Activated CD8-positive, alpha-beta memory T cell treated with anti-CD3 and anti-CD28 coated beads for 36 hours (primary cell): ENCODE results near the gene TSR2. TPM values are rescaled to one million over a fixed set of nuclear protein-coding genes. Genes with fewer than 3 reads are reported as not detected.

Source experiments
- CTCF ChIA-PET: fragments of 350-600 bp; sonication (Branson Sonifier 250); formaldehyde crosslinking; loops from one replicate; lab custom pipeline; 2021; ENCODE audit warnings: antibody characterized with exemption; lab: Charles Lee
- POLR2A ChIA-PET: fragments of 350-600 bp; sonication (Branson Sonifier 250); formaldehyde crosslinking; loops from one replicate; lab custom pipeline; 2021; ENCODE audit warnings: antibody characterized with exemption; lab: Charles Lee
- total RNA-seq, 2 experiments: library from RNA; stranded (reverse); gene quantifications; one replicate each; pipeline ENCODE4 v1.2.3, GENCODE V29; 2021

The TSR2 gene
- total RNA-seq, result 10 to 100 TPM; 48.5 to 52.4 TPM

GRCh38 chrX:54439960-54440871 lies at the start of gene TSR2:
Gene TSR2, plus strand, starts transcription at chrX:54440404. Its CDS starts 18 bp downstream, at chrX:54440422.
- ChIA-PET CTCF (no interaction called here), POLR2A (interaction anchor here (0.5 to 0.6 kb wide), 2 partner anchors 30 to 659 kb away, joined by 3 read pairs; no protein-coding TSS in a partner anchor)

GRCh38 chrX:54397113-54397512 lies 43.1 kb upstream of the TSR2 start:
- CTCF ChIA-PET, result no interaction called here
- POLR2A ChIA-PET, result no interaction called here

- ChIA-PET CTCF (no interaction called here), POLR2A (interaction anchor here (0.5 kb wide), 1 partner anchor 93 kb away, joined by 3 read pairs; no protein-coding TSS in a partner anchor)
Measured at GRCh38 chrX:54407266-54407665, 32.9 kb upstream of the TSR2 start.

GRCh38 chrX:54411732-54412131 lies 28.5 kb upstream of the TSR2 start:
- POLR2A ChIA-PET, result no interaction called here
- CTCF ChIA-PET, result no interaction called here

GRCh38 chrX:54413753-54414152 lies 26.5 kb upstream of the TSR2 start:
- ChIA-PET POLR2A (no interaction called here), CTCF (no interaction called here)

- ChIA-PET POLR2A (no interaction called here), CTCF (no interaction called here)
Measured at GRCh38 chrX:54415534-54416350, 24.5 kb upstream of the TSR2 start.

GRCh38 chrX:54416965-54417364 lies 23.2 kb upstream of the TSR2 start:
- ChIA-PET CTCF (no interaction called here), POLR2A (no interaction called here)

- CTCF ChIA-PET, result no interaction called here
- POLR2A ChIA-PET, result no interaction called here
Measured at GRCh38 chrX:54419559-54420302, 20.5 kb upstream of the TSR2 start.

- ChIA-PET CTCF (no interaction called here), POLR2A (no interaction called here)
Measured at GRCh38 chrX:54422168-54422567, 18.0 kb upstream of the TSR2 start.

GRCh38 chrX:54423161-54423888 lies 16.9 kb upstream of the TSR2 start:
- CTCF ChIA-PET, result interaction anchor here (1.2 kb wide), 1 partner anchor 13 kb away, joined by 3 read pairs; no protein-coding TSS in a partner anchor

GRCh38 chrX:54427837-54428424 lies 12.3 kb upstream of the TSR2 start:
- POLR2A ChIA-PET, result no interaction called here
- CTCF ChIA-PET, result no interaction called here

More at GRCh38 chrX:54423161-54423888, 16.9 kb upstream of the TSR2 start:
- POLR2A ChIA-PET, result no interaction called here

- ChIA-PET CTCF (no interaction called here), POLR2A (no interaction called here)
Measured at GRCh38 chrX:54430519-54430918, 9.7 kb upstream of the TSR2 start.

- ChIA-PET POLR2A (no interaction called here), CTCF (no interaction called here)
Measured at GRCh38 chrX:54435121-54435520, 5.1 kb upstream of the TSR2 start.

- CTCF ChIA-PET, result interaction anchor here (0.6 kb wide), 1 partner anchor 47 kb away, joined by 3 read pairs; no protein-coding TSS in a partner anchor
Measured at GRCh38 chrX:54442790-54443189, 2.6 kb downstream of the TSR2 start.

GRCh38 chrX:54444752-54445151 lies 4.5 kb downstream of the TSR2 start:
- CTCF ChIA-PET, result no interaction called here
- POLR2A ChIA-PET, result no interaction called here

More at GRCh38 chrX:54442790-54443189, 2.6 kb downstream of the TSR2 start:
- POLR2A ChIA-PET, result no interaction called here

GRCh38 chrX:54446084-54446483 lies 5.9 kb downstream of the TSR2 start:
- CTCF ChIA-PET, result no interaction called here
- POLR2A ChIA-PET, result interaction anchor here (0.6 kb wide), 1 partner anchor 455 kb away, joined by 12 read pairs; no protein-coding TSS in a partner anchor

- ChIA-PET POLR2A (no interaction called here), CTCF (interaction anchor here (0.6 kb wide), 1 partner anchor 32 kb away, joined by 3 read pairs; no protein-coding TSS in a partner anchor)
Measured at GRCh38 chrX:54447461-54447860, 7.3 kb downstream of the TSR2 start.

- ChIA-PET CTCF (no interaction called here), POLR2A (interaction anchor here (0.5 kb wide), 1 partner anchor 111 kb away, joined by 3 read pairs; no protein-coding TSS in a partner anchor)
Measured at GRCh38 chrX:54449929-54450328, 9.7 kb downstream of the TSR2 start.
